ENCODE measurements around the gene ATP7A. TPM values are rescaled to one million over a fixed set of nuclear protein-coding genes. Genes with fewer than 3 reads are reported as not detected.
A peak's percentile ranks its signal among the peaks of the same experiment; 100 is the strongest.

The ATP7A gene
- total and polyA plus RNA-seq, 9 of the 15 experiments (the other 6 are each of a cell fraction or from before 2014, with no cell fraction given): 7.8 to 22.7 (median 11.6) TPM

- peak; percentile 32 to 66; a peak in 2 of 4 replicates for TF ChIP-seq MLLT1 (IDR thresholded peaks at IDR 0.05)
- peak; percentile 67 for TF ChIP-seq RBFOX2 (IDR thresholded peaks at IDR 0.05; ENCODE audit: low read depth, low read length)
- TF ChIP-seq CREB1 (IDR thresholded peaks at IDR 0.05): peak; percentile 87
- TF ChIP-seq CREB1 (CRISPR knock-in tag; IDR thresholded peaks at IDR 0.05): peak; percentile 69
- TF ChIP-seq BDP1 (IDR thresholded peaks at IDR 0.05; ENCODE audit: insufficient read depth, insufficient read length): no peak
- peak; percentile 93 for TF ChIP-seq CREM (IDR thresholded peaks at IDR 0.05; ENCODE audit: low read depth)
- no peak for TF ChIP-seq ZBTB8A (IDR thresholded peaks at IDR 0.05; ENCODE audit: partially characterized antibody)
- TF ChIP-seq MAFF (IDR thresholded peaks at IDR 0.05; ENCODE audit: low read length): peak; percentile 74
- TF ChIP-seq ZHX1 (conservative IDR thresholded peaks at IDR 0.05; ENCODE audit: low read length): peak; percentile 86; the same call in 1 of the 2 replicates
- TF ChIP-seq ZNF318 (IDR thresholded peaks at IDR 0.05; ENCODE audit: borderline replicate concordance in 1 of 2, low read depth in 1 of 2): no peak
- peak; percentile 67 for TF ChIP-seq KDM5B (IDR thresholded peaks at IDR 0.05; ENCODE audit: insufficient replicate concordance, low read depth, low read length)
- no peak for TF ChIP-seq ZNF224 (CRISPR knock-in tag; IDR thresholded peaks at IDR 0.05)
- TF ChIP-seq EP400 (IDR thresholded peaks at IDR 0.05): peak; percentile 77
- peak; percentile 67 for TF ChIP-seq PML (IDR thresholded peaks at IDR 0.05; ENCODE audit: low read length)
- TF ChIP-seq PRPF4 (IDR thresholded peaks at IDR 0.05; ENCODE audit: insufficient read depth, low read depth, low read length, poor library complexity, severe bottlenecking): no peak
Observed at GRCh38 chrX:77899081-77899828, 11.2 kb upstream of the ATP7A start, which contains the start of gene COX7B (continued).

All from K562 (cell line).